Measurements from ENCODE around the gene ANKFN1. TPM values are rescaled to one million over a fixed set of nuclear protein-coding genes. Genes with fewer than 3 reads are reported as not detected.
"Not testable (repeated sequence)": the region's sequence is repeated elsewhere in the genome, so short reads cannot be mapped to it uniquely, and the experiment has no call there.

Gene ANKFN1
- polyA plus RNA-seq, 1 experiment = 0.04 TPM

- ChIA-PET CTCF (no interaction called here), POLR2A (no interaction called here)
- Histone ChIP-seq H3K27ac (ENCODE audit: low read depth, low read length) (no peak overlapping the region), H3K9me3 (ENCODE audit: control insufficient read depth, insufficient read depth, low read length) (no peaks in the 10 kb centered on the region), H3K4me3 (ENCODE audit: low read depth, low read length) (no peak overlapping the region), H3K27me3 (ENCODE audit: control insufficient read depth, insufficient read depth, low read length) (no peaks in the 10 kb centered on the region)
- DNase-seq (ENCODE audit: low read depth, low spot score) = no peak
- TF ChIP-seq CTCF (IDR thresholded peaks at IDR 0.05; ENCODE audit: low read depth, low read length) = no peak
Observed at GRCh38 chr17:56392321-56392720, 239.0 kb downstream of the ANKFN1 start.

- Histone ChIP-seq H3K4me3 (ENCODE audit: low read depth, low read length) (no peak overlapping the region), H3K27me3 (ENCODE audit: control insufficient read depth, insufficient read depth, low read length) (no peaks in the 10 kb centered on the region), H3K9me3 (ENCODE audit: control insufficient read depth, insufficient read depth, low read length) (no peaks in the 10 kb centered on the region), H3K27ac (ENCODE audit: low read depth, low read length) (no peak overlapping the region)
- CTCF ChIA-PET = interaction anchor here (1.5 kb wide), 1 partner anchor 323 kb away, joined by 5 read pairs; no protein-coding TSS in a partner anchor
- POLR2A ChIA-PET = no interaction called here
- TF ChIP-seq CTCF (IDR thresholded peaks at IDR 0.05; ENCODE audit: low read depth, low read length) = no peak
- DNase-seq (ENCODE audit: low read depth, low spot score) = no peak
Observed at GRCh38 chr17:56393156-56393555, 239.9 kb downstream of the ANKFN1 start.

GRCh38 chr17:56395787-56396186 lies 242.5 kb downstream of the ANKFN1 start:
- no peaks in the 10 kb centered on the region for H3K9me3 ChIP-seq (ENCODE audit: control insufficient read depth, insufficient read depth, low read length)
- ChIA-PET POLR2A (no interaction called here), CTCF (interaction anchor here (0.7 kb wide), 1 partner anchor 84 kb away, joined by 3 read pairs; no protein-coding TSS in a partner anchor)
- no peaks in the 10 kb centered on the region for H3K27me3 ChIP-seq (ENCODE audit: control insufficient read depth, insufficient read depth, low read length)
- no peak overlapping the region for H3K4me3 ChIP-seq (ENCODE audit: low read depth, low read length)
- DNase-seq (ENCODE audit: low read depth, low spot score) = no peak
- no peak overlapping the region for H3K27ac ChIP-seq (ENCODE audit: low read depth, low read length)
- no peak for TF ChIP-seq CTCF (IDR thresholded peaks at IDR 0.05; ENCODE audit: low read depth, low read length)

GRCh38 chr17:56407086-56407485 lies 253.8 kb downstream of the ANKFN1 start:
- CTCF ChIA-PET = interaction anchor here (0.9 kb wide), 1 partner anchor 87 kb away, joined by 3 read pairs; no protein-coding TSS in a partner anchor
- H3K4me3 ChIP-seq (ENCODE audit: low read depth, low read length) = no peak overlapping the region
- DNase-seq (ENCODE audit: low read depth, low spot score) = no peak
- H3K9me3 ChIP-seq (ENCODE audit: control insufficient read depth, insufficient read depth, low read length) = no peaks in the 10 kb centered on the region
- H3K27ac ChIP-seq (ENCODE audit: low read depth, low read length) = no peak overlapping the region
- H3K27me3 ChIP-seq (ENCODE audit: control insufficient read depth, insufficient read depth, low read length) = no peaks in the 10 kb centered on the region
- no peak for TF ChIP-seq CTCF (IDR thresholded peaks at IDR 0.05; ENCODE audit: low read depth, low read length)
- POLR2A ChIA-PET = interaction anchor here (0.6 kb wide), 1 partner anchor 558 kb away, joined by 4 read pairs; no protein-coding TSS in a partner anchor

GRCh38 chr17:56412356-56412755 lies 259.1 kb downstream of the ANKFN1 start:
- H3K4me3 ChIP-seq (ENCODE audit: low read depth, low read length); H3K27me3 ChIP-seq (ENCODE audit: control insufficient read depth, insufficient read depth, low read length); H3K27ac ChIP-seq (ENCODE audit: low read depth, low read length); DNase-seq (ENCODE audit: low read depth, low spot score); POLR2A ChIA-PET; CTCF ChIA-PET; H3K9me3 ChIP-seq (ENCODE audit: control insufficient read depth, insufficient read depth, low read length): not testable (repeated sequence)

All from AG04450 (cell line).